HepG2 (cell line): ENCODE data around the gene ZSCAN21. TPM values are rescaled to one million over a fixed set of nuclear protein-coding genes. Genes with fewer than 3 reads are reported as not detected.

Experiments
- HDAC2 ChIP-seq: sonication (generic); formaldehyde crosslinking; IDR thresholded peaks from 2 replicates; pipeline ENCODE4 v1.4.0; 2020; ENCODE audit warnings: missing genetic modification reagents
- JUNB ChIP-seq: sonication (generic); formaldehyde crosslinking; IDR thresholded peaks from 2 replicates; pipeline ENCODE4 v1.8.0; 2022; ENCODE audit warnings: missing genetic modification reagents, mild to moderate bottlenecking, borderline replicate concordance
- PHF21A ChIP-seq: sonication (generic); formaldehyde crosslinking; IDR thresholded peaks from 2 replicates; pipeline ENCODE4 v1.5.0; 2020; ENCODE audit warnings: mild to moderate bottlenecking, missing genetic modification reagents
- PRPF4 ChIP-seq: fragments of 200-400 bp; formaldehyde crosslinking; IDR thresholded peaks from 2 replicates; pipeline ENCODE4 v1.6.1; 2016; ENCODE audit warnings: low read length, low read depth; ENCODE audit not compliant: poor library complexity, severe bottlenecking
- SATB2 ChIP-seq: sonication (generic); formaldehyde crosslinking; IDR thresholded peaks from 2 replicates; pipeline ENCODE4 v1.5.0; 2020; ENCODE audit warnings: missing genetic modification reagents
- SNRNP70 ChIP-seq: fragments of 200-400 bp; formaldehyde crosslinking; IDR thresholded peaks from 2 replicates; pipeline ENCODE4 v1.6.1; 2017; ENCODE audit warnings: mild to moderate bottlenecking, low read depth, low read length, moderate library complexity
- SOX5 ChIP-seq: IDR thresholded peaks from 2 replicates; pipeline ENCODE4 v1.6.1; 2016; ENCODE audit warnings: borderline replicate concordance
- SSRP1 ChIP-seq: IDR thresholded peaks from 2 replicates; pipeline ENCODE4 v1.6.1; 2016; ENCODE audit warnings: control low read depth
- ZKSCAN8 ChIP-seq: IDR thresholded peaks from 2 replicates; pipeline ENCODE4 v1.6.1; 2016; ENCODE audit warnings: borderline replicate concordance, missing genetic modification reagents, missing compliant biosample characterization
- ZNF333 ChIP-seq: sonication (generic); formaldehyde crosslinking; IDR thresholded peaks from 2 replicates; pipeline ENCODE4 v1.4.0; 2020; ENCODE audit warnings: mild to moderate bottlenecking, missing genetic modification reagents, borderline replicate concordance
- ZNF552 ChIP-seq: sonication (generic); formaldehyde crosslinking; IDR thresholded peaks from 2 replicates; pipeline ENCODE4 v1.9.0; 2022; ENCODE audit warnings: missing genetic modification reagents, mild to moderate bottlenecking, borderline replicate concordance
- ZNF891 ChIP-seq: sonication (generic); formaldehyde crosslinking; IDR thresholded peaks from 2 replicates; pipeline ENCODE4 v1.5.0; 2020; ENCODE audit warnings: mild to moderate bottlenecking, missing genetic modification reagents
- ZSCAN30 ChIP-seq: sonication (generic); formaldehyde crosslinking; IDR thresholded peaks from 2 replicates; pipeline ENCODE4 v1.5.0; 2020; ENCODE audit warnings: mild to moderate bottlenecking, missing genetic modification reagents
- ZSCAN9 ChIP-seq: IDR thresholded peaks from 2 replicates; pipeline ENCODE4 v1.6.1; 2016; ENCODE audit warnings: borderline replicate concordance
- polyA plus RNA-seq, 8 experiments: library from polyadenylated mRNA; depleted of rRNA in 3 of 8; stranded (reverse) in 7 of 8; unstranded in 1 of 8; fragments of >200 nt; fragmentation: Illumina TruSeq in 4 of 8; extraction: Trizol in 4 of 8; gene quantifications; 2 replicates each; pipeline versions ENCODE4 v1.2.1 to v1.2.3, GENCODE V29; 2011 to 2016; ENCODE audit warnings: low read depth in 4 of 8, missing spikeins in 1 of 8, mixed read lengths in 1 of 8; ENCODE audit not compliant: insufficient read depth in 1 of 8
- total RNA-seq, 5 experiments: library from RNA; depleted of rRNA; stranded (reverse); fragments of >200 nt; fragmentation: Illumina TruSeq; extraction: Trizol; gene quantifications; 2 replicates each; pipeline ENCODE4 v1.2.3, GENCODE V29; 2016; ENCODE audit warnings: low read depth in 1 of 5
- TF ChIP-seq, protein P1 (sequence below): sonication (generic); formaldehyde crosslinking; IDR thresholded peaks from 2 replicates; pipeline ENCODE4 v1.4.0; 2020; ENCODE audit warnings: low read depth, mild to moderate bottlenecking, missing genetic modification reagents
- TF ChIP-seq, protein P2 (sequence below): sonication (generic); formaldehyde crosslinking; IDR thresholded peaks from 2 replicates; pipeline ENCODE4 v1.9.0; 2021; ENCODE audit warnings: missing genetic modification reagents, borderline replicate concordance
- TF ChIP-seq, protein P3 (sequence below): sonication (generic); formaldehyde crosslinking; IDR thresholded peaks from 2 replicates; pipeline ENCODE4 v1.8.0; 2023; ENCODE audit warnings: mild to moderate bottlenecking, missing genetic modification reagents
- TF ChIP-seq, protein P4 (sequence below): sonication (generic); formaldehyde crosslinking; IDR thresholded peaks from 2 replicates; pipeline ENCODE4 v1.4.0; 2020; ENCODE audit warnings: missing genetic modification reagents
- TF ChIP-seq, protein P5 (sequence below): sonication (generic); formaldehyde crosslinking; IDR thresholded peaks from 2 replicates; pipeline ENCODE4 v1.4.0; 2020; ENCODE audit warnings: missing genetic modification reagents
- TF ChIP-seq, protein P6 (sequence below): sonication (generic); formaldehyde crosslinking; IDR thresholded peaks from 2 replicates; pipeline ENCODE4 v1.5.0; 2020; ENCODE audit warnings: missing genetic modification reagents, mild to moderate bottlenecking, borderline replicate concordance

ZSCAN21 gene
- total and polyA plus RNA-seq, 2 of the 13 experiments (the other 11 are each of a cell fraction or from before 2014, with no cell fraction given): 7.0 to 10.0 TPM

DNA sequence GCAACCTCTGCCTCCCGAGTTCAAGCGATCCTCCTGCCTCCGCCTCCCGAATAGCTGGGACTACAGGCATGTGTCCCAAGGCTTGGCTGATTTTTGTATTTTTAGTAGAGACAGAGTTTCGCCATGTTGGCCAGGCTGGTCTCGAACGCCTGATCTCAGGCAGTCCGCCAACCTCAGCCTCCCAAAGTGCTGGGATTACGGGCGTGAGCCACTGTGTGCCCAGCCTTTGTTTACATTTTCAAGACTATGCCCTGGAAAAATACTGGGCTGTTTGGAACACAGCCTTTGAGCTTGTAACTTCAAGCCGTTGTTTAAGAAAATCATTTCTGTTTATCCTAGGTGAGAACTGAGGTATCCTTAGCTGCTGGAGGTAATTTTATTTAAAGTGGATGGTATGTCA is 32.3 kb upstream of the ZSCAN21 start (continued):
- TF ChIP-seq, protein P1, sequence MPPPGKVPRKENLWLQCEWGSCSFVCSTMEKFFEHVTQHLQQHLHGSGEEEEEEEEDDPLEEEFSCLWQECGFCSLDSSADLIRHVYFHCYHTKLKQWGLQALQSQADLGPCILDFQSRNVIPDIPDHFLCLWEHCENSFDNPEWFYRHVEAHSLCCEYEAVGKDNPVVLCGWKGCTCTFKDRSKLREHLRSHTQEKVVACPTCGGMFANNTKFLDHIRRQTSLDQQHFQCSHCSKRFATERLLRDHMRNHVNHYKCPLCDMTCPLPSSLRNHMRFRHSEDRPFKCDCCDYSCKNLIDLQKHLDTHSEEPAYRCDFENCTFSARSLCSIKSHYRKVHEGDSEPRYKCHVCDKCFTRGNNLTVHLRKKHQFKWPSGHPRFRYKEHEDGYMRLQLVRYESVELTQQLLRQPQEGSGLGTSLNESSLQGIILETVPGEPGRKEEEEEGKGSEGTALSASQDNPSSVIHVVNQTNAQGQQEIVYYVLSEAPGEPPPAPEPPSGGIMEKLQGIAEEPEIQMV (CRISPR knock-in tag): no peak
- TF ChIP-seq PRPF4: no peak
- no peak for TF ChIP-seq ZKSCAN8
- TF ChIP-seq SNRNP70: no peak
- TF ChIP-seq, protein P2, sequence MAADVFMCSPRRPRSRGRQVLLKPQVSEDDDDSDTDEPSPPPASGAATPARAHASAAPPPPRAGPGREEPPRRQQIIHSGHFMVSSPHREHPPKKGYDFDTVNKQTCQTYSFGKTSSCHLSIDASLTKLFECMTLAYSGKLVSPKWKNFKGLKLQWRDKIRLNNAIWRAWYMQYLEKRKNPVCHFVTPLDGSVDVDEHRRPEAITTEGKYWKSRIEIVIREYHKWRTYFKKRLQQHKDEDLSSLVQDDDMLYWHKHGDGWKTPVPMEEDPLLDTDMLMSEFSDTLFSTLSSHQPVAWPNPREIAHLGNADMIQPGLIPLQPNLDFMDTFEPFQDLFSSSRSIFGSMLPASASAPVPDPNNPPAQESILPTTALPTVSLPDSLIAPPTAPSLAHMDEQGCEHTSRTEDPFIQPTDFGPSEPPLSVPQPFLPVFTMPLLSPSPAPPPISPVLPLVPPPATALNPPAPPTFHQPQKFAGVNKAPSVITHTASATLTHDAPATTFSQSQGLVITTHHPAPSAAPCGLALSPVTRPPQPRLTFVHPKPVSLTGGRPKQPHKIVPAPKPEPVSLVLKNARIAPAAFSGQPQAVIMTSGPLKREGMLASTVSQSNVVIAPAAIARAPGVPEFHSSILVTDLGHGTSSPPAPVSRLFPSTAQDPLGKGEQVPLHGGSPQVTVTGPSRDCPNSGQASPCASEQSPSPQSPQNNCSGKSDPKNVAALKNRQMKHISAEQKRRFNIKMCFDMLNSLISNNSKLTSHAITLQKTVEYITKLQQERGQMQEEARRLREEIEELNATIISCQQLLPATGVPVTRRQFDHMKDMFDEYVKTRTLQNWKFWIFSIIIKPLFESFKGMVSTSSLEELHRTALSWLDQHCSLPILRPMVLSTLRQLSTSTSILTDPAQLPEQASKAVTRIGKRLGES (CRISPR knock-in tag): no peak
- TF ChIP-seq ZNF891 (CRISPR knock-in tag): no peak
- TF ChIP-seq, protein P3, sequence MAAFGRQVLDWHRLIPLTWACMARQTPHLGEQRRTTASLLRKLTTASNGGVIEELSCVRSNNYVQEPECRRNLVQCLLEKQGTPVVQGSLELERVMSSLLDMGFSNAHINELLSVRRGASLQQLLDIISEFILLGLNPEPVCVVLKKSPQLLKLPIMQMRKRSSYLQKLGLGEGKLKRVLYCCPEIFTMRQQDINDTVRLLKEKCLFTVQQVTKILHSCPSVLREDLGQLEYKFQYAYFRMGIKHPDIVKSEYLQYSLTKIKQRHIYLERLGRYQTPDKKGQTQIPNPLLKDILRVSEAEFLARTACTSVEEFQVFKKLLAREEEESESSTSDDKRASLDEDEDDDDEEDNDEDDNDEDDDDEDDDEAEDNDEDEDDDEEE (CRISPR knock-in tag): no peak
- TF ChIP-seq SOX5 (CRISPR knock-in tag): peak; percentile 27; the same call in 1 of the 2 replicates
- TF ChIP-seq, protein P4, sequence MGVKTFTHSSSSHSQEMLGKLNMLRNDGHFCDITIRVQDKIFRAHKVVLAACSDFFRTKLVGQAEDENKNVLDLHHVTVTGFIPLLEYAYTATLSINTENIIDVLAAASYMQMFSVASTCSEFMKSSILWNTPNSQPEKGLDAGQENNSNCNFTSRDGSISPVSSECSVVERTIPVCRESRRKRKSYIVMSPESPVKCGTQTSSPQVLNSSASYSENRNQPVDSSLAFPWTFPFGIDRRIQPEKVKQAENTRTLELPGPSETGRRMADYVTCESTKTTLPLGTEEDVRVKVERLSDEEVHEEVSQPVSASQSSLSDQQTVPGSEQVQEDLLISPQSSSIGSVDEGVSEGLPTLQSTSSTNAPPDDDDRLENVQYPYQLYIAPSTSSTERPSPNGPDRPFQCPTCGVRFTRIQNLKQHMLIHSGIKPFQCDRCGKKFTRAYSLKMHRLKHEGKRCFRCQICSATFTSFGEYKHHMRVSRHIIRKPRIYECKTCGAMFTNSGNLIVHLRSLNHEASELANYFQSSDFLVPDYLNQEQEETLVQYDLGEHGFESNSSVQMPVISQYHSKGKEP (CRISPR knock-in tag): no peak
- TF ChIP-seq PHF21A (CRISPR knock-in tag): peak; percentile 58; the same call in 1 of the 2 replicates
- no peak for TF ChIP-seq JUNB (CRISPR knock-in tag)
- TF ChIP-seq HDAC2 (CRISPR knock-in tag): no peak; the same call in 1 of the 2 replicates
- no peak for TF ChIP-seq SSRP1 (CRISPR knock-in tag)
- peak; percentile 47; the same call in 1 of the 2 replicates for TF ChIP-seq ZSCAN9 (CRISPR knock-in tag)
- TF ChIP-seq ZSCAN30 (CRISPR knock-in tag): no peak
- TF ChIP-seq, protein P5, sequence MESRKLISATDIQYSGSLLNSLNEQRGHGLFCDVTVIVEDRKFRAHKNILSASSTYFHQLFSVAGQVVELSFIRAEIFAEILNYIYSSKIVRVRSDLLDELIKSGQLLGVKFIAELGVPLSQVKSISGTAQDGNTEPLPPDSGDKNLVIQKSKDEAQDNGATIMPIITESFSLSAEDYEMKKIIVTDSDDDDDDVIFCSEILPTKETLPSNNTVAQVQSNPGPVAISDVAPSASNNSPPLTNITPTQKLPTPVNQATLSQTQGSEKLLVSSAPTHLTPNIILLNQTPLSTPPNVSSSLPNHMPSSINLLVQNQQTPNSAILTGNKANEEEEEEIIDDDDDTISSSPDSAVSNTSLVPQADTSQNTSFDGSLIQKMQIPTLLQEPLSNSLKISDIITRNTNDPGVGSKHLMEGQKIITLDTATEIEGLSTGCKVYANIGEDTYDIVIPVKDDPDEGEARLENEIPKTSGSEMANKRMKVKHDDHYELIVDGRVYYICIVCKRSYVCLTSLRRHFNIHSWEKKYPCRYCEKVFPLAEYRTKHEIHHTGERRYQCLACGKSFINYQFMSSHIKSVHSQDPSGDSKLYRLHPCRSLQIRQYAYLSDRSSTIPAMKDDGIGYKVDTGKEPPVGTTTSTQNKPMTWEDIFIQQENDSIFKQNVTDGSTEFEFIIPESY (CRISPR knock-in tag): peak; percentile 84
- TF ChIP-seq SATB2 (CRISPR knock-in tag): no peak
- TF ChIP-seq, protein P6, sequence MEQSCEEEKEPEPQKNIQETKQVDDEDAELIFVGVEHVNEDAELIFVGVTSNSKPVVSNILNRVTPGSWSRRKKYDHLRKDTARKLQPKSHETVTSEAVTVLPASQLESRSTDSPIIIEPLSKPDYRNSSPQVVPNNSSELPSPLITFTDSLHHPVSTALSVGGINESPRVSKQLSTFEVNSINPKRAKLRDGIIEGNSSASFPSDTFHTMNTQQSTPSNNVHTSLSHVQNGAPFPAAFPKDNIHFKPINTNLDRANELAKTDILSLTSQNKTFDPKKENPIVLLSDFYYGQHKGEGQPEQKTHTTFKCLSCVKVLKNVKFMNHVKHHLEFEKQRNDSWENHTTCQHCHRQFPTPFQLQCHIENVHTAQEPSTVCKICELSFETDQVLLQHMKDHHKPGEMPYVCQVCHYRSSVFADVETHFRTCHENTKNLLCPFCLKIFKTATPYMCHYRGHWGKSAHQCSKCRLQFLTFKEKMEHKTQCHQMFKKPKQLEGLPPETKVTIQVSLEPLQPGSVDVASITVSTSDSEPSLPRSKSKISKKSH (CRISPR knock-in tag): no peak
- no peak for TF ChIP-seq ZNF333 (CRISPR knock-in tag)
- TF ChIP-seq ZNF552: no peak
